ENCODE data around the gene NT5DC2.

The NT5DC2 gene

DNA sequence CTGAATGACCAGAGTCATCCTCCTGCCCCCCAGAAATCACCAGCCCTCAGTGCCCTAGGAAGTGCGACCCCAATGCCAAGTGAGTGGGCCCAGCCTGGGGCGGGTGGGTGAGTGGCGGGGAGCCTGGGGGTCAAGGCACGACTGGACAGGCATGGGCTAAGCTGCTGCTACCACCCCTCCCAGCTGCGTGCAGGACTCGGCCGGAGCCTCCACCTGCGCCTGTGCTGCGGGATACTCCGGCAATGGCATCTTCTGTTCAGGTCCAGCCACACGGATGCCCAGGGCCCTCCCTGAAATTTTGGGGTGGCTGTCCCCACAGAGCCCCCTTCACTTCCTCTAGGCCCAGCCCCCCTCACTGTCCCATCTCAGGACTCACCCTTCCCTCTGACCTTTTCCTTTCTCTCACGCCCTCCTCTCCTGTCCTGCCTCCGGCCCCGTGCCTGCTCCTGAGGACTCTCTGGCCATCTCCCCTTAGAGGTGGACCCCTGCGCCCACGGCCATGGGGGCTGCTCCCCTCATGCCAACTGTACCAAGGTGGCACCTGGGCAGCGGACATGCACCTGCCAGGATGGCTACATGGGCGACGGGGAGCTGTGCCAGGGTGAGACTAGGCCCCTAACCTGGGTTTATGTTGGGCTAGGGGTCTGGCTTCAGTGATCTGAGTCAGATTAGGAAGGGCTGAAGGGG, 17.0 kb downstream of the NT5DC2 start:
- no peaks in the 10 kb centered on the region for H3K4me1 ChIP-seq (ENCODE audit: insufficient read depth, poor library complexity, severe bottlenecking)

DNA sequence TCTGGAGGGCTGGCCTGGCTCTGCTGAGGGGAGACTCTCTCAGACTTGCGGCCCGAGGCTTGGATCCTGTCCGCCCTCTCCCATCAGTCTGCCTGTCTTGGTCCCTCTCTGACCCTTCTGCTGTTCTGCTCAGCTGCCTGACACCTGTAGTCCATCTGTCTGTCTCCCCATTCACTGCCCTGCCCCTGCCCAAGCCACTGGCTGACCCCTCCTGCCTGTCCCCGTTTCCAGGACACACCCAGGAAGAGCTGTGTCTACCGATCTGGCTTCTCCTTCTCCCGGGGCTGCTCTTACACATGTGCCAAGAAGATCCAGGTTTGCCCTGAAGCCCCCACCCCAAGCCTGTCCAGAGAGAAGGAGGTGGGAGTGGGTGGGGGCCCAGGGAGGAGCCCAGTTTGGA, 18.5 kb downstream of the NT5DC2 start:
- ATAC-seq (ENCODE audit: low read depth): no peak
- H3K27me3 ChIP-seq (ENCODE audit: insufficient read depth, poor library complexity, severe bottlenecking): no peaks in the 10 kb centered on the region
- DNase-seq (ENCODE audit: low spot score): no peak
- H3K4me1 ChIP-seq (ENCODE audit: insufficient read depth, poor library complexity, severe bottlenecking): no peaks in the 10 kb centered on the region
- no peak overlapping the region for H3K27ac ChIP-seq (ENCODE audit: poor library complexity, severe bottlenecking)
- TF ChIP-seq, protein P1, sequence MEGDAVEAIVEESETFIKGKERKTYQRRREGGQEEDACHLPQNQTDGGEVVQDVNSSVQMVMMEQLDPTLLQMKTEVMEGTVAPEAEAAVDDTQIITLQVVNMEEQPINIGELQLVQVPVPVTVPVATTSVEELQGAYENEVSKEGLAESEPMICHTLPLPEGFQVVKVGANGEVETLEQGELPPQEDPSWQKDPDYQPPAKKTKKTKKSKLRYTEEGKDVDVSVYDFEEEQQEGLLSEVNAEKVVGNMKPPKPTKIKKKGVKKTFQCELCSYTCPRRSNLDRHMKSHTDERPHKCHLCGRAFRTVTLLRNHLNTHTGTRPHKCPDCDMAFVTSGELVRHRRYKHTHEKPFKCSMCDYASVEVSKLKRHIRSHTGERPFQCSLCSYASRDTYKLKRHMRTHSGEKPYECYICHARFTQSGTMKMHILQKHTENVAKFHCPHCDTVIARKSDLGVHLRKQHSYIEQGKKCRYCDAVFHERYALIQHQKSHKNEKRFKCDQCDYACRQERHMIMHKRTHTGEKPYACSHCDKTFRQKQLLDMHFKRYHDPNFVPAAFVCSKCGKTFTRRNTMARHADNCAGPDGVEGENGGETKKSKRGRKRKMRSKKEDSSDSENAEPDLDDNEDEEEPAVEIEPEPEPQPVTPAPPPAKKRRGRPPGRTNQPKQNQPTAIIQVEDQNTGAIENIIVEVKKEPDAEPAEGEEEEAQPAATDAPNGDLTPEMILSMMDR (IDR thresholded peaks at IDR 0.05; ENCODE audit: poor library complexity, severe bottlenecking): no peak
- H3K36me3 ChIP-seq (ENCODE audit: low read depth): no peaks in the 10 kb centered on the region
- no peaks in the 10 kb centered on the region for H3K9me3 ChIP-seq (ENCODE audit: severe bottlenecking)
- H3K4me3 ChIP-seq (ENCODE audit: severe bottlenecking): no peak overlapping the region

More for the DNA sequence above, 17.0 kb downstream of the NT5DC2 start:
- DNase-seq (ENCODE audit: low spot score) (no peak), ATAC-seq (ENCODE audit: low read depth) (no peak)
- no peak overlapping the region for H3K4me3 ChIP-seq (ENCODE audit: severe bottlenecking)
- no peaks in the 10 kb centered on the region for H3K36me3 ChIP-seq (ENCODE audit: low read depth)
- TF ChIP-seq, protein P1 (IDR thresholded peaks at IDR 0.05; ENCODE audit: poor library complexity, severe bottlenecking): no peak
- no peaks in the 10 kb centered on the region for H3K9me3 ChIP-seq (ENCODE audit: severe bottlenecking)
- no peaks in the 10 kb centered on the region for H3K27me3 ChIP-seq (ENCODE audit: insufficient read depth, poor library complexity, severe bottlenecking)
- H3K27ac ChIP-seq (ENCODE audit: poor library complexity, severe bottlenecking): no peak overlapping the region

DNA sequence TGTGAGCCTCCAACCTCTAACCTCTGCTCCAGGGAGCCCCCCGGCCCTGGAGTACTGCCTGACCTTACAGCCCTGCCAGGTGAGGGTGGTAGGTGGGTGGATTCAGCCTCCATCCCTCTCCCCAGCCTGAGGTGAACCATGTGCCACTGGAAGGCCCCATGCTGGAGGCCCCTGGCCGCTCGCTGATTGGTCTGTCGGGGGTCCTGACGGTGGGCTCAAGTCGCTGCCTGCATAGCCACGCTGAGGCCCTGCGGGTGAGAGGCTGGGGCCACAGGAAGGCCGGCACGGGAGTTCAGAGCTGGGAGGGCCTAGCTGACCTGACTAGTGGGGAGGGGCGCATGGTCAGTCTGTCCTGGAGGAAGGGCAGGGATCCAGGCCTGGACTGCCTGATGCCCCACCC, 19.1 kb downstream of the NT5DC2 start:
- Histone ChIP-seq H3K27ac (ENCODE audit: poor library complexity, severe bottlenecking) (no peak overlapping the region), H3K27me3 (ENCODE audit: insufficient read depth, poor library complexity, severe bottlenecking) (no peaks in the 10 kb centered on the region), H3K9me3 (ENCODE audit: severe bottlenecking) (no peaks in the 10 kb centered on the region), H3K4me3 (ENCODE audit: severe bottlenecking) (no peak overlapping the region), H3K4me1 (ENCODE audit: insufficient read depth, poor library complexity, severe bottlenecking) (no peaks in the 10 kb centered on the region), H3K36me3 (ENCODE audit: low read depth) (no peaks in the 10 kb centered on the region)
- ATAC-seq (ENCODE audit: low read depth) (no peak), DNase-seq (ENCODE audit: low spot score) (no peak)
- TF ChIP-seq, protein P1 (IDR thresholded peaks at IDR 0.05; ENCODE audit: poor library complexity, severe bottlenecking): no peak

DNA sequence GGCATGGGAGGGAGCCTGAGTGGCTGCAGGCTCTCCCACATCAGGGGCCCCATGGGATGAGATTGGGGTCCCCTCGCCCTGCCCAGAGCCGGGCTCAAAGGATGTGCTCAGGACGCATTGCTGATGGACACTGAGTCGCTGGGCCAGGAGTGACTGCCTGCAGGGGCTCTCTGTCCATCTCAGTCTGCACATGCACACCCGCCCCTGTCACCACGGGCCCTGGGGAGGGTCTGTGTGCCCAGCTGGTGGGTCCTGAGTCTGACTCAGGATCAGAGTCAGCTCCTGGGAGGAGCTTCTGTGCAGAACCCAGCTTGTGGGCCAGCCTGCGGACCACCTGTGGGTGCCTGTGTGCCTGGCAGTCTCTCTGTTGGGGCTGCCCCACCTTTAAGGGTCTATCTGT, 20.4 kb downstream of the NT5DC2 start:
- no peaks in the 10 kb centered on the region for H3K36me3 ChIP-seq (ENCODE audit: low read depth)
- no peak for DNase-seq (ENCODE audit: low spot score)
- no peak overlapping the region for H3K27ac ChIP-seq (ENCODE audit: poor library complexity, severe bottlenecking)
- no peak overlapping the region for H3K4me3 ChIP-seq (ENCODE audit: severe bottlenecking)
- TF ChIP-seq, protein P1 (IDR thresholded peaks at IDR 0.05; ENCODE audit: poor library complexity, severe bottlenecking): no peak
- H3K27me3 ChIP-seq (ENCODE audit: insufficient read depth, poor library complexity, severe bottlenecking): no peaks in the 10 kb centered on the region
- ATAC-seq (ENCODE audit: low read depth): no peak
- H3K9me3 ChIP-seq (ENCODE audit: severe bottlenecking): no peaks in the 10 kb centered on the region
- no peaks in the 10 kb centered on the region for H3K4me1 ChIP-seq (ENCODE audit: insufficient read depth, poor library complexity, severe bottlenecking)

DNA sequence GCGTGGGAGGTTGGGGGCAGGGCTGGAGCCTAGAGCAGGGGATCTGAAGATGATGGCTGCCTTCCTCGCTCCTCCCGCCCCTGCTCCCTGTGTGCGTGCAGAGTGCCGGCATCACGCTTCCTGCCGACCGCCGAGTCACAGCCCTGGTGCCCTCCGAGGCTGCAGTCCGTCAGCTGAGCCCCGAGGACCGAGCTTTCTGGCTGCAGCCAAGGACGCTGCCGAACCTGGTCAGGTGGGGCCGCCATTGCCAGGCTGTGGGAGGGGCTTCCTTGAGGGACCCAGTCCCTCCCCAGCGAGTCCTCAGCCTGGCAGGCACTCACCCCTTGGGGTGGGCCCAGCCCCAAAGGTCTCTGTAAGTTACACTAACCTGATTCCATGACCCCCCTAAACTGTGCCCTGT, 20.9 kb downstream of the NT5DC2 start:
- no peaks in the 10 kb centered on the region for H3K4me1 ChIP-seq (ENCODE audit: insufficient read depth, poor library complexity, severe bottlenecking)
- H3K9me3 ChIP-seq (ENCODE audit: severe bottlenecking): no peaks in the 10 kb centered on the region
- ATAC-seq (ENCODE audit: low read depth) (no peak), DNase-seq (ENCODE audit: low spot score) (no peak)
- H3K27me3 ChIP-seq (ENCODE audit: insufficient read depth, poor library complexity, severe bottlenecking): no peaks in the 10 kb centered on the region
- TF ChIP-seq, protein P1 (IDR thresholded peaks at IDR 0.05; ENCODE audit: poor library complexity, severe bottlenecking): no peak
- no peaks in the 10 kb centered on the region for H3K36me3 ChIP-seq (ENCODE audit: low read depth)
- no peak overlapping the region for H3K27ac ChIP-seq (ENCODE audit: poor library complexity, severe bottlenecking)
- H3K4me3 ChIP-seq (ENCODE audit: severe bottlenecking): no peak overlapping the region
